HL-60/S4 treated with phorbol 12-myristate 13-acetate at 8.2 ng/mL for 4 days and 3 days (cell line): ENCODE results near the gene SEMA6A.

Experiments used
- in situ Hi-C: fragments of 300-500 bp; cut with MboI; formaldehyde crosslinking; loops from 2 replicates; pipeline ENCODE4 v1.15.0; 2022; ENCODE audit warnings: low sequenced_read_pairs

Gene SEMA6A

DNA sequence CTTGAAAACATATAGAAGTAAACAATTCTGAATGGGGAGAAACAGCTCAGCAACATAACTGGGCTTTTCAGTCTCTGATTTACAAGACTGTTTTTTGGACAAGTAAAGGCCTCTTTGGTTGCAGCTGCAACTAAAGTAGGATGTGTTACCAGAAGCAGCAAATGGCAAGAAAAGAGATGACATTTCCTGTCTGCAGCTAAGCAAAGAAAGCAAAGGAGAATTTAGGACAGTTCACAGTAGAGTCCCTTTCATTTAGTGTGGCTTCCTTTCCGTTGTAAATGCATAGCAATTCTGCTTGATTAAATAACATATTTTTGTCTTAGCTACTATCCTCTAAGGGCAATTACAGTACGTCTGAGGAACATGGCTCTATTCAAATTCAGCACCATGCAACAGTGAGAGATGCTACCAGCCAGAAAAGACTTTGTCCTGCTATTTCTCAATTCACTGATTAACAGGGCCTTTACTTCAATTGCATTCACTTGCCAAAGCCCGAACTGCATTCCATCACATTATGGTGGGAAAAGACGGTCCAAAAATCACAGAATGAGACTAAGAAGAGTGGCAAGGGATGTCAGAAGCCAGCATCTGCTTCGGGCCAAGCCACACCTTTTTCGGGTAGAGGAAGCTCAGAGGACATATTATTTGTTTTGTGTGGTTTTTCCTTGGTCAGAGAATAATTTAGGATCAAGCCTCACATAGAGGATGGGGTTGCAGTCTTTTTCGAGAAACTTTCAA lies 107.7 kb downstream of the SEMA6A start:
- in situ Hi-C loops = no loop called here

- in situ Hi-C loops = no loop called here
Observed at GRCh38 chr5:116465411-116465810, 109.2 kb downstream of the SEMA6A start.

DNA sequence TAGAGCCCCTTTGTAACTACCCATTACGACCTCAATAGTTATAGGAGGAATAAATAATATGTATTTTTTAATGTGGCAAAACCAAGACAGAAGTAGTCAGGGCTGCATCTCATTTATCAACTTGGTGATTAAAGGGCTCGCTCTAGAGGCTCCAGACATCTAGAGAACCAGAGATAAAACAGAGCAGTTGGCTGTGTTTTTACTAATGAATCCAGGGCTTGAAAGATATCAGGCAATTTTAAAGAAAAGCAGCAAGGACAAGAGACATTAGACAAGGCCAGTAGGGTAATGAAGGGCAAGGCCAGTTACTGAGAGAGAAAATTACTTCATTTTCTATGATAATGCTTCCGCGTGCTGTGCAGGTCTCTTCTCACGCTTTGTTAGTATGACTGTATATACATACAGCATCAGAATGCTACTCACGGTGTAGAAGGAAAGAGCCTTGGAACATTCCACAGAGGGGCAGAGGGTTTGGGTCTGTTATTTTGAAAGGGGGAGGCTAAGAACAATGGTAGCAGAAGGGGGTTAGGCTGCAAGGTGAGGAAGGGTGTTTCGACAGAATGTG lies 110.4 kb downstream of the SEMA6A start:
- in situ Hi-C loops = no loop called here

DNA sequence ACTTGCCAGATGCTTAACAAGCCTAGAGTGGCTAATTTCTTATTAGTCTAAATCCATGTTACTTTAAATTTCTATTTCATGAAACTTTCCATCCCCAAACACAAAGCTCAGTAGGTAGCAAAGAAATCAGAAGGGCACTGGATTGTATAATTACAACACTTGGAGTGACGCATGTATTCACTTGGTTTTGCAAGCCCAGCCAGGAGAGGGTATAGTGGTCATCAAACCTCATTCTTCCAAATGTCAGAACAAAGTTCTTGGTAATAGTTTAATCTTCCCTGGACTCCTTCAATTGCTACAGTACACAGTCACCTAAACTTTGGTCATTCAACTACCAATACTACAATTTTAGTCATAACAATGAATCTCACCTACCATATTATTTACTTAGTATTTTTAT lies 112.1 kb downstream of the SEMA6A start:
- in situ Hi-C loops = no loop called here

GRCh38 chr5:116459301-116459700 lies 115.3 kb downstream of the SEMA6A start:
- in situ Hi-C loops = no loop called here

GRCh38 chr5:116457062-116457461 lies 117.6 kb downstream of the SEMA6A start:
- in situ Hi-C loops = no loop called here

DNA sequence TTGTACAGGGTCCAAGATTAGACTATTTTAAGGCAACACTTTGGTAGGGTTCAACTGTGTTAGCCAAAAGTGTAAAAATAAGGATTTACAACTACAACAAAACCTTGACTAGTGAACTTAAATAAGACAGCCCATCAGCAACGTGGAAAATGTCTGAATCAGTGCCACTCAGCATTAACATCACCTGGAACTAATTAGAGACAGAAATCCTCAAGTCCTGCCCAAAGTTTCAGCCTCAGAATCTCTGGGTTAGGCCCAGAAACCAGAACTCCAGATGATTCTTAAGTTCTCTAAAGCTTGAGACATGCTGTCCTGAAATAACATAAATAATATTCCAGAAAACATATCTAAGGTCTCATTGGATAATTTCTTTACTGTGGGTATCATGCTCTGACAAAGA lies 118.6 kb downstream of the SEMA6A start:
- in situ Hi-C loops = no loop called here

DNA sequence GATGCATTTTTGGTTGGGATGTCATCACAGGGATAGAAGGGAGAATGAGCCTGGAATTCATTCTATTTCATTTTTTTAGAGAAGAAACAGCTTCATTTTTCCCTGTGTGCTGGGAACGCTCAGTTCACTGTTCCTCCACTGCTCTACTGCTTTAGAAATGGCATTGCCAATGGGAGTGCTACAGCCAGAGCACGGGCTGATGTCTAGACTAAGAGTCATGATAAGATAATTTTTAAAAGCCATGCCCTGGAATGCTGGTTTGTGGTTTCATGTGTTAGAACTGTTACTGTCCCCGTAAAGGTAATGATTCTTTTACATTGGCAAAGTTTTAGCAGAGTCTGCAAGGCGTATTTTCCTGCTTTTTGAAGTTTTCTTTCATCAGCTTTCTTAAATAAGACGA lies 119.6 kb downstream of the SEMA6A start:
- in situ Hi-C loops = no loop called here

DNA sequence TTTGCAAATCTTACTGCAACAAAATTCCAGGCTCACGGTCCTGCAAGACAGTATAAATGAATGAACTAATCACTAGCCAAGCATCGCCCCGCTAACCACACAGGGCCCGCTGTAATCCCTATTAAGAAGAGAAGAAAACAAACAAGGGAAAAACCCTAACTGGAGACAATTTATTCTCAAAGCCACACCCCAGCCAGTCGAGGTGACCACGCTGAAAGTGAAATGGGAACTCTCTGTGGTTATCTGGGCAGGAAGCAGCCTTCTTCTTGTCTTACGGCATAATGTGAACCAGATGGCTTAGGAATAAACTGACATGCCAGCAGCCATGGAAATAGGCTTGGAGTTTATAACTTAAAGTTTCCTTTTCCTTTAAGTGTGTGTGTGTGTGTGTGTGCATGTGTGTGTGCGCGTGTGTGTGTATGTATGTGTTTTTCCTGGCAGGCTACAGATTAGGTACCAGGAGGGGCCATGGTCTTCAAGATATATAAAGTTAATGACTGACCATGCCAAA lies 120.2 kb downstream of the SEMA6A start:
- in situ Hi-C loops = no loop called here

DNA sequence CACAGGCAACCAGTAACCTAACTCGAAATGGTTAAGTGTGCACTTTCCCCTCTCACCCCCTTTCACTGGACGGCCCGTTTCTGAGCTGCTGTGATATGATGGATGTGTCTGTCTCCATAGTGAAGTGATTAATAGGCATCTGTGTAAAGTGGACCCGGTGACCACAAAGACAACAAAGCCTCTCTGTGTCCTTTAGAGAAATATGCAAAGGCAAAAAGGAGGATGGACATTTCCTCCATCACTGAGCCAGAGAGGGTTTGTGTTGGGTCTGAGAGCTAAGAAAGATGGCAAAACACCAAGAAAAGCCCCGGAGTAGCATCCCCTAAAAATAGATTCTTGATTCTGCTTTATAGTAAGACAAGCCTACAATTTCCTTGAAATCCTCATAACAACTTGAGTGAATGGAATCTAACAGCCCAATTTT lies 120.6 kb downstream of the SEMA6A start:
- in situ Hi-C loops = no loop called here

DNA sequence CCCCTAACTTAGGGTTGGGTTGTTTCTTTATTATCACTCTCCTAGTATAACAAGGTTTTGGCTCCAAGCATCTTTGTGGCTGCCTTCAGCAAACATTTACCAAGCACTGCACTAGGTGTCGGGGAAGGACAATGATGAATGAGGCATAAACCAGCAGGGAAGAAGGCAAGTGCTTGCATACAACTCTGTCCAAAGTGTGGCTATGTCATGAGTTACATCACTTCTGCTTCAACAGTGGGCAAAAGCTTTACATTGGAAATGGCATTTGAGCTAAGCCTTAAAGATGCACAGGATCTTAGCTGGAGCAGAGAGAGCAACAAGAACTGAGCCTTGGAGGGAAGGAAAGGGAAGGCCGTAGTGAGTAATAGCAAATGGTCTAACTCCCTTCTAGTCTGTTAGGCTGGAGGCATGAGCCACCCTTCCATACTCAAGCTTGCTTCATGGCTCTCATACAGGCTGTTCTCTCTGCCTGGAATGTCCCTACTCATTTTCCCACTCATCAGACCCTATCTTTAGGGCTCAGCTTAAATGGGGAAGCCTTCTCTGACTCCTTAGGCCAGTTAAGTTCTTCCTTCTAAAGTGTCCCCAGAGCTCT lies 121.8 kb downstream of the SEMA6A start:
- in situ Hi-C loops = no loop called here

DNA sequence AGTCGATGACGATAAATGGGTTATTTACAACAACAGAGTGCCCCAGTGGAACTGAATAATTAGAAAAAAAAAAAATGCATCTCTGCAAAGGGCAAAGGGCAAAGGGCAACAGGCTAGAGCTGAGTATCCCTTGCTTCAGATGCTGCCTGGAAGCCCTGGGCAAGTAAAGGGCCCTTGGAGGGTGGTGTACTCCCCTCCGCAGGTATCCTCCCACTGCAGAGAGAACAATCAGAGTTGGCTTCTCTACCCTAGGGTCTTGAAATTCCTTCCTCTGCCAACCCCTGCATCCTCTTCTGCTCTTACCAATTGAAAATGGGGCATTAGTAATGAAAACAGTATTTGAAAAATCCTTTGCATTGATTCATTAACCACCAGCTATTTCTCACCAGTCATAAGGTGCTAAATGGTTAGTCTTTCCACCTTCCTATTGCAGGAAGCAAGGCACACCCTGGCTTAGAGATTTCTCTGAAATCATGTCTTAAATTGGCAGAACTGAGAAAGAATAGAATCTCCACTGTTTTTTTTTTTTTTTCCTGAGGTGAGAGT lies 122.6 kb downstream of the SEMA6A start:
- in situ Hi-C loops = no loop called here

DNA sequence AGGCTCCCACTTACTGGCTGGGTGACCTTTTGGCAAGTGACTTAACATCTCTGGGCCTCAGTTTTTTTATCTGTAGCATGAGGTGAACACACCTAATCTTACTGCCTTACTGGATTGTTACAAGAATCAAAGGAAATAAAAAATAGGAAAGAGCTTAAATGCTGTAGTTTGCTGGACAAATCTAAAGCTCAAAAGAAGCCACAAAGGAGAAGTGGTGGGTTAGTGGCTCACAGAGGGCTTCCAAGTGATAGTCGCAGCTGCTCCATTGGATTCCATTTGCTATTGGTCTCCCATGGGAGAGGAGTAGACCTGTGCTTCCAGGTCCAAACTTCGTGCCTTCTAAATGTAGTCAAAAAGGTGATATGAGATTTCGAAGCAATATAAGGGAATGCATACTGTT lies 123.6 kb downstream of the SEMA6A start:
- in situ Hi-C loops = no loop called here

- in situ Hi-C loops = no loop called here
Observed at GRCh38 chr5:116449458-116449857, 125.2 kb downstream of the SEMA6A start.

- in situ Hi-C loops = no loop called here
Observed at GRCh38 chr5:116448870-116449427, 125.7 kb downstream of the SEMA6A start.

DNA sequence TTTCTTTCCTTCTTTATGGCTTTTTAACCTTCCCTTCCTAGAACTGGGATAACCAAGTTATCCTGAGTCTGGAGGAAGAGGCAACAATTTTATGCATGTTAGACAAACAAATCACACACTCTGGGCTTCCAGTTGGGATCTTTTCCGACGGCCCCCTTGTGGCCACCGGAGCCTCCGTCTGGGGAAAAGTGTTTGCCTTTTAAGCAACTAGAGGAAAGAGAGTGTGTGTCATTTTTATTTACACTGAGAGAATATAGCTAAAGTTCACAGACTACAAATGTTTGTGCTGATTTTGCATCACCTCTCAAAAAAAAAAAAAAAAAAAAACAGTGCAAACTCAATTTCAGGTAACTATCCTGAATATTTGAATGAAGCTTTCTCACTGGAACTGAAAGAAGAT lies 126.2 kb downstream of the SEMA6A start:
- in situ Hi-C loops = no loop called here

DNA sequence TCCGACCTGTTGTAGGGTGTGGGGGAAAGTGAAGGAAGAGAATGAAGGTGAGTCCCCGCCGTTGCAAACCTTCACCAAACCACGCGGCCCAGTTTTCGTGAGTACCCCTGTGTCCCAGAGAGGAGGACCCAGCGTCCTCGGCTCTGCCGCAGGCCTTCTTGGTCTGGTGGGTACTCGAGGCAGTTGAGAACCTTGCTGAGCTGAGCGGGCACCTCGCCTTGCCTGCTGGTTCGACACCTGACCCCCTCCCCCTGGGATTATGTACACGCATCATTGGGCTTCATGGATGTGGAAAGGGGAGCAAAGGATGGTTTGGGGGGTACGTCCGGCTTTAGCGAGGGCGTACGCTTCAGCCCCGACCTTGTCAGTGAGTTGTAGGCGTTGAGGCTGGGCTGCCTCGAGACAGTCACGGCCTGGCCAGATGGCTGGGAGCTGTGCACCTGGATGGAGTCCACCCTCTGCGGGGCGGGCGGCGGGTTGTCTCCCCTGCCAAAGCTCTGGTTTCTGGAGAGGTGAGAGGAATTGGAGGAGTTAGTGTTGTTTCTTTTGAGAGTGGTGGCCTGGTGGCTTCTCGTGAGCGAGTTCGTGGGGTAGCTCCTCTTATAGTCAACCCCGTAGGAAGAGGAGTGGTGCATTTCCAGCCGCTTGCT lies 128.1 kb downstream of the SEMA6A start:
- in situ Hi-C loops = no loop called here

- in situ Hi-C loops = no loop called here
Observed at GRCh38 chr5:116445311-116445710, 129.3 kb downstream of the SEMA6A start.

DNA sequence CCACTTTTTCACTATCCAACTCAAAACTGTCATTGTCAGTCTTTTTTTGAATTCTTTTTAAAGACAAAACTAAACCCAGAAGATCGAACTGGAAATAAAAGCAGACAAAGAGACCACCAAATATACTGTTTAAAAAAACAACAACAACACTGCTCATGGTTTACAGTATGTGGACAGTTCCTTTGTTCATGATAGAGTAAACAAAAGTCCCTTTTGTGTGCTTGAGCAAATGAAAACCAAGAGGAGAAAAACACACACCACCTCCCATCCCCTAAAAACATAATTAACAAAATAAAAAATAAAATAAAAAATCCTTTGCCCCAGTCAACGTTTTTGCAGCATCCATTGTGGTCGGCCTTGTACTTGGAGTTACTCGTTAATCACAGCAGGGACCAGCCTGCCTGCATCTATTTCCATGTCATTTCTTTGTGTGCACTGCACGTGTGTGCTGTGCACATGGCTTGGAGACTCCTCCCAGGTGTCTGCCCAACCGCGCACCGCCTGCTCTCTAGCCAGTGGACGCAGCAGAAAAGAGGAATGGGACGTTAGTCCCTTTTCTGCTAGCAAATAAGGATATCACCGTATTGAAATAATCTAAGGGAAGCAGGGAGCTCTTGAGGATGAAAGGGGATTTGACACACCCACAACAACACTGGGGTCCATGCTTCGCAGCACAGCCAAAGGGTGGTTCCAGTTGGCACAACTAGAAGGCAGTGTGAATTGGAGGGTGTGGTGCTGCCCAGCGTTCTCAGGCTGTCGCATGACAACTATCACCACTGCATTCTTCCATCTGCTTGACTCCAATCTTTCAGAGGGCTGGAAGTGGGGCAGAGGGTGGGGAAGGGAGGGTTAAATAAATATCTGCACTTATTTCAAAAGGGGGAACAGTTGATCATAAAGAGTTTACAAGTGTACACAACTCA lies 130.0 kb downstream of the SEMA6A start:
- in situ Hi-C loops = no loop called here

DNA sequence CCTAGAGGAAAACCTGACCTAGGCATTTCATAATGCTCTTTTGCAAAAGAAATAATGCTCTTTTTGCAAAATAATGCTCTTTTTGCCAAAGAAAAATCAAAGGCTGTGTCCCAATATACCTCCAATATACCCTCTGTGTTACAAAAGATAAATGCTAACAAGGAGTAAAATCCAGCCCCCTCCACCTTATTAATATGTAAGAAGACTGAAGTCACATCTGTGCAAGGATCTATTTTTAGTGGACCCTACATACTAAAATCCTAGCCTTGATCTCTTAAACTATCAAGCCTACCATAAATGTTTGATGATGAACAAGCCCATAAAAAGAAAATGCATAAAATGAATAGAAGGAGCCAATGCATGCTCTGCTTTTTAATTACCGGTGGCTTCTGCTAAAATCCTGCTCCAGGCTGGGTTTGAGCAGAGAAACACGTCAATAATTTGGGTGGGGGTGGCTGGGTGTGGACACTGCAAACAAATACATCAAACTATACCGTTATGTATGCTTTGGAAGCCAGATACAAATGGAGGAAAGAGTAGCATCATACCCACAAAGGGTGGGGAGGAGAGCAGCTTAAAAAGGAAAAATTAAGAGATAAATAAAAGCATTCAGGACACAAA lies 131.6 kb downstream of the SEMA6A start:
- in situ Hi-C loops = no loop called here
